ENCODE data around the gene IL1RN. TPM values are rescaled to one million over a fixed set of nuclear protein-coding genes. Genes with fewer than 3 reads are reported as not detected.

Gene IL1RN
- total RNA-seq, 1 donor, result 1.1 TPM

DNA sequence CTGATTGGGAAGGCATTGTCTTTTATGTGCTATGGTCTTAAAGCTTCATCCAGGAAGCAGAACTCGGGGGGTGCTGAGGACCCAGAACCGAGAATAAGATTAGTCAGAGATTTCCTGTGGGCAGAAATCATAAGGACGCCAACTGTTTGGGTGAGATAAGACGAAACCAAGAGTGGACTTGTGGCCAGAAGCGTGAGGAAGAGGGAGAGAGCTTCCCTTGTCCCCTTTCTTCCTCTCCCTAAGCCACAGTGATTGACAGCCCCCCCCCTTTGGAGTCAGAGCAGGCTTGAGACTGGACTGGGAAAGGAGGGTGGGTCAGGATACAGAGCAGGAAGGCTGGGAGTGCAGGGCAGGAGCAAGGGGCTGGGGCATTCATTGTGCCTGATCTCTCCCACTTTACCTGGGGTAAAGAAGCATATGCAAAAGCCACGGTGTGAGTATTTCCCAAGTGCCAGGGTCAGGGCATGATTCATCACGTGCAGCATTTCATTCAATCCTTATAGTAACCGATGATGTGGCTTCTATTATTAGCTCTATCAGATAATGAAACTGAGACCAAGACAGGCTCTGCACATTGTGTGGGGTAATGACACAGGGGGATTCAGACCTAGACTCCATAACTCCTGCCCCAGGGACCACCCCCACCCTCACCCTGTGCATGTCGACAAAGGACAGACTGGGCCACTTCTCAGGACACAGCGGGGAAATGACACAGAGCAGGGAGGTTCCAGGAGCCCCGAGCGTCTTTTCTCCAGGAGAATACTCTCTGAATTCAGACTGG, 3.0 kb upstream of the IL1RN start:
- no peak overlapping the region for H3K4me3 ChIP-seq (ENCODE audit: low read depth, low read length)
- TF ChIP-seq, protein P1, sequence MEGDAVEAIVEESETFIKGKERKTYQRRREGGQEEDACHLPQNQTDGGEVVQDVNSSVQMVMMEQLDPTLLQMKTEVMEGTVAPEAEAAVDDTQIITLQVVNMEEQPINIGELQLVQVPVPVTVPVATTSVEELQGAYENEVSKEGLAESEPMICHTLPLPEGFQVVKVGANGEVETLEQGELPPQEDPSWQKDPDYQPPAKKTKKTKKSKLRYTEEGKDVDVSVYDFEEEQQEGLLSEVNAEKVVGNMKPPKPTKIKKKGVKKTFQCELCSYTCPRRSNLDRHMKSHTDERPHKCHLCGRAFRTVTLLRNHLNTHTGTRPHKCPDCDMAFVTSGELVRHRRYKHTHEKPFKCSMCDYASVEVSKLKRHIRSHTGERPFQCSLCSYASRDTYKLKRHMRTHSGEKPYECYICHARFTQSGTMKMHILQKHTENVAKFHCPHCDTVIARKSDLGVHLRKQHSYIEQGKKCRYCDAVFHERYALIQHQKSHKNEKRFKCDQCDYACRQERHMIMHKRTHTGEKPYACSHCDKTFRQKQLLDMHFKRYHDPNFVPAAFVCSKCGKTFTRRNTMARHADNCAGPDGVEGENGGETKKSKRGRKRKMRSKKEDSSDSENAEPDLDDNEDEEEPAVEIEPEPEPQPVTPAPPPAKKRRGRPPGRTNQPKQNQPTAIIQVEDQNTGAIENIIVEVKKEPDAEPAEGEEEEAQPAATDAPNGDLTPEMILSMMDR (IDR thresholded peaks at IDR 0.05; ENCODE audit: insufficient read depth, low read length), result no peak
- DNase-seq (ENCODE audit: low read depth), result peak; percentile 52

DNA sequence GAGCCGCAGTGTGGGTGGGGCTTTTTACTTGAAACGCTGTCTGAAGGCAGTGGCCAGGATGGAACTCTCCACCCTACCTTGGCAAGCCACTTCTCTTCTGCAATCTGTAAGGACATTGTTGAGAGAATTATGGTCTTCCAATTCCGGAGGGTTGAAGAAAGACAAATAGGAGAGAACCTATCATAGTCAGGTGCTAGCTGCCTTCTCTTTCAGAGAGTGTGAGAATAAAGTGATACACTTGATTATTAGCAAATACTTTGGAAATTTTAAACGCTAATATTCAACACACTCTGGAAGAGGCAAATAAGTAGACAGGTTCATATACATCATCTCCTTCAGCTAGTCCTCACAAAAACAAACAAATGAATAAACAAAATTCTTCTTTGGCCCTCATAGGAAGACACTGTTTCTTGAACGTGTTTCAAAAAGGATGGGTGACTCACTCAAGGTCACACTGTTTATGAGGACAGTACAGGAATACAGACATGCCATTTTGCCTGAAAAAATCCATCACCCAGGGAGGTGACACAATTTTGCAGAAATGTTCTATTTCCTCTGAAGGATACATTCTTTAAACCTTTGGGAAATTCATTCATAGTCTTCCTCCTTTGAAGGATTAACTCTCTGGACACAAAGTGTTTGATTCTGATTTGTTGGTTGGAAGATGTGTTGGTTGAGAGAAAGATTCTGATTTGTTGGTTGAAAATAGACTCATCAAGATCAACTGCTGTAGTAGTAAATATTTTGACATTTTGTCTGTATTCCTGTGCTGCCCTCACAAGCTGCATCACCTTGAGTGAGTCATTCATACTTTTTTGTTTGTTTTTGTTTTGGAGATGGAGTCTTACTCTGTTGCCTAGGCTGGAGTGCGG, 2.2 kb upstream of the IL1RN start:
- DNase-seq (ENCODE audit: low read depth), result no peak
- no peak overlapping the region for H3K4me3 ChIP-seq (ENCODE audit: low read depth, low read length)
- TF ChIP-seq, protein P1 (IDR thresholded peaks at IDR 0.05; ENCODE audit: insufficient read depth, low read length), result no peak

DNA sequence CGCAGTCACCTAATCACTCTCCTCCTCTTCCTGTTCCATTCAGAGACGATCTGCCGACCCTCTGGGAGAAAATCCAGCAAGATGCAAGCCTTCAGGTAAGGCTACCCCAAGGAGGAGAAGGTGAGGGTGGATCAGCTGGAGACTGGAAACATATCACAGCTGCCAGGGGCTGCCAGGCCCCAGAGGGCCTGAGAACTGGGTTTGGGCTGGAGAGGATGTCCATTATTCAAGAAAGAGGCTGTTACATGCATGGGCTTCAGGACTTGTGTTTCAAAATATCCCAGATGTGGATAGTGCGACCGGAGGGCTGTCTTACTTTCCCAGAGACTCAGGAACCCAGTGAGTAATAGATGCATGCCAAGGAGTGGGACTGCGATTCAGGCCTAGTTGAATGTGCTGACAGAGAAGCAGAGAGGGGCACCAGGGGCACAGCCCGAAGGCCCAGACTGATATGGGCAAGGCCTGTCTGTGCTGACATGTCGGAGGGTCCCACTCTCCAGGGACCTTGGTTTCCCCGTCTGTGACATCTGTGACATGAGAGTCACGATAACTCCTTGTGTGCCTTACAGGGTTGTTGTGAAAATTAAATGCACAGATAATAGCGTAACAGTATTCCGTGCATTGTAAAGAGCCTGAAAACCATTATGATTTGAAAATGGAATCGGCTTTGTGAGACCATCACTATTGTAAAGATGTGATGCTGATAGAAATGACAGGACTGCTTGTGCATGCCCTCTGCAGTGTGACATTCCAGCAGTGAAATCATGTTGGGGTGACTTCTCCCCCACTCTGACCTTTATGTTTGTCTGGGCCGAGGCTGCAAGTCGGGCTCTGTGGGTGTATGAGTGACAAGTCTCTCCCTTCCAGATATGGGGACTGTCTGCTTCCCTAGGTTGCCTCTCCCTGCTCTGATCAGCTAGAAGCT, 510 bp downstream of the IL1RN start:
- TF ChIP-seq, protein P1 (IDR thresholded peaks at IDR 0.05; ENCODE audit: insufficient read depth, low read length), result no peak
- no peak overlapping the region for H3K4me3 ChIP-seq (ENCODE audit: low read depth, low read length)
- no peak for DNase-seq (ENCODE audit: low read depth)

DNA sequence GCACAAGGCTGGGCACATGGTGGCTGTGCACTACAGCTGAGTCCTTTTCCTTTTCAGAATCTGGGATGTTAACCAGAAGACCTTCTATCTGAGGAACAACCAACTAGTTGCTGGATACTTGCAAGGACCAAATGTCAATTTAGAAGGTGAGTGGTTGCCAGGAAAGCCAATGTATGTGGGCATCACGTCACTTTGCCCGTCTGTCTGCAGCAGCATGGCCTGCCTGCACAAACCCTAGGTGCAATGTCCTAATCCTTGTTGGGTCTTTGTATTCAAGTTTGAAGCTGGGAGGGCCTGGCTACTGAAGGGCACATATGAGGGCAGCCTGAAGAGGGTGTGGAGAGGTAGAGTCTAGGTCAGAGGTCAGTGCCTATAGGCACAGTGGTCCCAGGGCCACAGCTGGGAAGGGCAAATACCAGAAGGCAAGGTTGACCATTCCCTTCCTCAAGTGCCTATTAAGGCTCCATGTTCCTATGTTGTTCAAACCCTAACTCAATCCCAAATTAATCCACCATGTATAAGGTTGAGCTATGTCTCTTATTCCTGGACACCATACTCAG, 2.2 kb downstream of the IL1RN start:
- TF ChIP-seq, protein P1 (IDR thresholded peaks at IDR 0.05; ENCODE audit: insufficient read depth, low read length), result no peak
- DNase-seq (ENCODE audit: low read depth), result no peak

DNA sequence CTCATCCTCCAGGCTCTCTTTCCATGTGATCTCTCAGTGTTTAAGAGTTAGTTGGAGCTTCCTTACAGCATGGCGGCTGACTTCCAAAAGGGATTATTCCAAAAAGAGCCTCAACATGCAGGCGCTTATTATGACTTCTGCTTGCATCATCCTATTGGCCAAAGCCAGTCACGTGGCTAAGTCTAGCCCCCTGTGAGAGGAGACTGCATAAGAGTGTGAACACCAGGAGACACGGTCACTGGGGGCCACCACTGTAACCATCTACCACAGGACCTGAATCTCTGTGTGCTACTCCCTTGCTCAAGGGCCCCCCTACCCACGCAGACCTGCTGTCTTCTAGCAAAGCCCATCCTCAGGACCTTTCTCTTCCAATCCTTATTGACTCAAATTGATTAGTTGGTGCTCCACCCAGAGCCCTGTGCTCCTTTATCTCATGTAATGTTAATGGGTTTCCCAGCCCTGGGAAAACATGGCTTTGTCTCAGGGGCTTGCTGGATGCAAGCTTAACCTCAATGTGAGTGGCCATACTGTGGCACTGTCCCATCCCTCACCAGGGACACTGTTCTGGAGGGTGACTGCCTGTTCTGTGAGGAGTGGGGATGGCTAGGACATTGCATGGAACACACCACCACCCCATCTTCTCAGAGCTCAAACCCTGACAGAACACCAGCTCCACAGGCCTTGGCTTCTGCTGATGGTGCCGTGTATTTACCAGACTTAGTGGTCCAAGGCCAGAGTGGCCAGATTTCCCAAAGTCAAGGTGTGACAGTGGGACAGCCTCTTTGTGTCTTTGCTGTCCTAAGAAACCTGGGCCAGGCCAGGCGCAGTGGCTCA, 4.2 kb downstream of the IL1RN start:
- TF ChIP-seq, protein P1 (IDR thresholded peaks at IDR 0.05; ENCODE audit: insufficient read depth, low read length), result no peak
- DNase-seq (ENCODE audit: low read depth), result no peak
- no peak overlapping the region for H3K4me3 ChIP-seq (ENCODE audit: low read depth, low read length)

More for the DNA sequence above, 2.2 kb downstream of the IL1RN start:
- no peak overlapping the region for H3K4me3 ChIP-seq (ENCODE audit: low read depth, low read length)
